GM10248 (cell line): ENCODE measurements around the gene WDHD1.
"Not testable (repeated sequence)": the region's sequence is repeated elsewhere in the genome, so short reads cannot be mapped to it uniquely, and the experiment has no call there.

Experiments
- CTCF ChIA-PET: fragments of 300-600 bp; sonication (Branson Sonifier 250); formaldehyde crosslinking; extraction: SDS; loops from one replicate; lab custom pipeline; 2021; ENCODE audit warnings: antibody characterized with exemption; lab: Yijun Ruan, JAX
- POLR2A ChIA-PET: fragments of 350-650 bp; sonication (Branson Sonifier 250); formaldehyde crosslinking; extraction: SDS; loops from one replicate; lab custom pipeline; 2020; ENCODE audit warnings: antibody characterized with exemption; lab: Yijun Ruan, JAX
- DNase-seq: peaks from one replicate; pipeline ENCODE4 v3.0.0; 2012; ENCODE audit errors: extremely low spot score
- TF ChIP-seq, protein P1 (sequence below): IDR thresholded peaks from 2 replicates; pipeline ENCODE4 v1.5.1; 2012; ENCODE audit warnings: mild to moderate bottlenecking, low read depth; ENCODE audit errors: extremely low read depth, missing control alignments, control extremely low read depth

The WDHD1 gene

GRCh38 chr14:55051165-55051422 lies 24.2 kb upstream of the WDHD1 start:
- DNase-seq = no peak
- ChIA-PET POLR2A (interaction anchor here (0.5 to 1.4 kb wide), 8 partner anchors 8 to 1440 kb away, joined by 3 to 7 read pairs (median 4); partner anchors contain the start of genes SOCS4 and WDHD1), CTCF (interaction anchor here (0.7 to 4.1 kb wide), 39 partner anchors 9 to 386 kb away, joined by 3 to 43 read pairs (median 5); partner anchors contain the start of genes SOCS4 and WDHD1)
- TF ChIP-seq, protein P1, sequence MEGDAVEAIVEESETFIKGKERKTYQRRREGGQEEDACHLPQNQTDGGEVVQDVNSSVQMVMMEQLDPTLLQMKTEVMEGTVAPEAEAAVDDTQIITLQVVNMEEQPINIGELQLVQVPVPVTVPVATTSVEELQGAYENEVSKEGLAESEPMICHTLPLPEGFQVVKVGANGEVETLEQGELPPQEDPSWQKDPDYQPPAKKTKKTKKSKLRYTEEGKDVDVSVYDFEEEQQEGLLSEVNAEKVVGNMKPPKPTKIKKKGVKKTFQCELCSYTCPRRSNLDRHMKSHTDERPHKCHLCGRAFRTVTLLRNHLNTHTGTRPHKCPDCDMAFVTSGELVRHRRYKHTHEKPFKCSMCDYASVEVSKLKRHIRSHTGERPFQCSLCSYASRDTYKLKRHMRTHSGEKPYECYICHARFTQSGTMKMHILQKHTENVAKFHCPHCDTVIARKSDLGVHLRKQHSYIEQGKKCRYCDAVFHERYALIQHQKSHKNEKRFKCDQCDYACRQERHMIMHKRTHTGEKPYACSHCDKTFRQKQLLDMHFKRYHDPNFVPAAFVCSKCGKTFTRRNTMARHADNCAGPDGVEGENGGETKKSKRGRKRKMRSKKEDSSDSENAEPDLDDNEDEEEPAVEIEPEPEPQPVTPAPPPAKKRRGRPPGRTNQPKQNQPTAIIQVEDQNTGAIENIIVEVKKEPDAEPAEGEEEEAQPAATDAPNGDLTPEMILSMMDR = no peak

GRCh38 chr14:55048900-55049436 lies 22.1 kb upstream of the WDHD1 start:
- POLR2A ChIA-PET = no interaction called here

DNA sequence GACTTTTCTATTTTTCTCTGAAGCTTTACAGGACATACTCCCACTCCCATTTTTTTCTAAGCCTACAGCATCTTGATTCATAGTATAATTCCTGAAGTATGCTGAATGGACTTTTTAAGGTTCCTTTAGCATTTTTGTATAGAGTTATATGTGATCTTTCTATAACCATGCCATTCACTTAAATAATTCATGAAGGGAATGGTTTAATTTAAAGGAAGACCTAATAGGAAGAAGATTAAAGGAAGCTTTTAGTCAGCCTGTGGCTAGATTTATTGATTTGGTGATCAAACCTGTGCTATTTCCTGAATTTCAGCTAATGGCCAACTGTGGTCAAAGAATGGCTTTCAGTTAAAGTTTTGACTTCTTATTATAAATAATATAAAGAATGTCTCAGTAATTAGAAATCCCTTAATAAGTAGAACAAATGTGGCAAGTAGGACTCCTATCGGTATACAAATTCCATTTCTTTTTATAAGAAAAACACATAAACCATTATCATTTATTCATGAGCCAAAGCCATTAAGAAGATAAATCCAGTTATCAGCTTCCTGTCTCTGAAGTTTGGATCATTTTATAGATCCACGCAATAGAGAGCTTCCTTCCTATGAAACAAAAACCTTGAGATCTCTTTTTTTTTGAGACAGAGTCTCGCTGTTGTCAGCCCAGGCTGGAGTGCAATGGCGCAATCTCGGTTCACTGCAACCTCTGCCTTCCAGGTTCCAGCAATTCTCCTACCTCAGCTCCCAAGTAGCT lies 20.6 kb upstream of the WDHD1 start:
- CTCF ChIA-PET = interaction anchor here (0.7 to 1.4 kb wide), 5 partner anchors 17 to 307 kb away, joined by 3 to 4 read pairs (median 3); no protein-coding TSS in a partner anchor
- POLR2A ChIA-PET = no interaction called here
- DNase-seq = no peak
- TF ChIP-seq, protein P1 = no peak

More at GRCh38 chr14:55048900-55049436, 22.1 kb upstream of the WDHD1 start:
- TF ChIP-seq, protein P1 = no peak
- DNase-seq = no peak
- CTCF ChIA-PET = interaction anchor here (0.8 to 1.1 kb wide), 3 partner anchors 11 to 21 kb away, joined by 3 to 4 read pairs (median 3); no protein-coding TSS in a partner anchor

DNA sequence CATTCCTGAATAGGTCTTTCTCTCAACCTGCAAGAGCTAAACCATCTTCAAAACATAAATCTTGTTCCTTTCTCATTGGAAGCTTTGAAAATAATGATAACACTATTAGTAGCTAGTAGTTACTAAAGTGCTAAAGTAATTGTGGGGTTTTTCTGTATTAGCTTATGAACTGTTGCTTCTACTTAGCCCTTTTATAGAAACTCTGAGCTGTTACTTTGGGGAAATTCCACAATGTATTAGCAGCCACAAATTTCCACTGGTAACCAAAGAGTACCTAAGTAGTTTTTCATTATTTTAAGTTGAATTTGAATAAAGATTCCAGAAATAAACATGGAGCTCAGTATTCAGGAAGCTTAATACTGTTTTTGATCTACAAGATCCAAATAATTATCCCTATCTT lies 18.2 kb upstream of the WDHD1 start:
- CTCF ChIA-PET = interaction anchor here (1.0 to 2.0 kb wide), 5 partner anchors 10 to 44 kb away, joined by 6 to 7 read pairs (median 6); partner anchors contain the start of genes SOCS4 and WDHD1
- TF ChIP-seq, protein P1 = no peak
- no peak for DNase-seq
- POLR2A ChIA-PET = interaction anchor here (1.0 kb wide), 1 partner anchor 146 kb away, joined by 3 read pairs; the partner anchor contains the start of gene DLGAP5

- no peak for DNase-seq
- TF ChIP-seq, protein P1 = no peak
- CTCF ChIA-PET = no interaction called here
- POLR2A ChIA-PET = no interaction called here
Measured at GRCh38 chr14:55043528-55043927, 16.6 kb upstream of the WDHD1 start.

- ChIA-PET CTCF (interaction anchor here (0.9 to 6.4 kb wide), 3 partner anchors 11 to 13 kb away, joined by 3 to 40 read pairs (median 4); partner anchors contain the start of genes MAPK1IP1L, SOCS4 and WDHD1), POLR2A (interaction anchor here (1.0 kb wide), 1 partner anchor 12 kb away, joined by 4 read pairs; the partner anchor contains the start of gene MAPK1IP1L)
- DNase-seq = no peak
- TF ChIP-seq, protein P1 = no peak
Measured at GRCh38 chr14:55038708-55039107, 11.8 kb upstream of the WDHD1 start.

- POLR2A ChIA-PET = interaction anchor here (1.0 kb wide), 1 partner anchor 13 kb away, joined by 4 read pairs; the partner anchor contains the start of gene MAPK1IP1L
- CTCF ChIA-PET = interaction anchor here (0.9 to 6.4 kb wide), 3 partner anchors 11 to 14 kb away, joined by 3 to 40 read pairs (median 4); partner anchors contain the start of genes MAPK1IP1L, SOCS4 and WDHD1
- not testable (repeated sequence) for DNase-seq
Measured at GRCh38 chr14:55037995-55038394, 11.1 kb upstream of the WDHD1 start.
